ENCODE results near the gene KLF15.

KLF15 gene

DNA sequence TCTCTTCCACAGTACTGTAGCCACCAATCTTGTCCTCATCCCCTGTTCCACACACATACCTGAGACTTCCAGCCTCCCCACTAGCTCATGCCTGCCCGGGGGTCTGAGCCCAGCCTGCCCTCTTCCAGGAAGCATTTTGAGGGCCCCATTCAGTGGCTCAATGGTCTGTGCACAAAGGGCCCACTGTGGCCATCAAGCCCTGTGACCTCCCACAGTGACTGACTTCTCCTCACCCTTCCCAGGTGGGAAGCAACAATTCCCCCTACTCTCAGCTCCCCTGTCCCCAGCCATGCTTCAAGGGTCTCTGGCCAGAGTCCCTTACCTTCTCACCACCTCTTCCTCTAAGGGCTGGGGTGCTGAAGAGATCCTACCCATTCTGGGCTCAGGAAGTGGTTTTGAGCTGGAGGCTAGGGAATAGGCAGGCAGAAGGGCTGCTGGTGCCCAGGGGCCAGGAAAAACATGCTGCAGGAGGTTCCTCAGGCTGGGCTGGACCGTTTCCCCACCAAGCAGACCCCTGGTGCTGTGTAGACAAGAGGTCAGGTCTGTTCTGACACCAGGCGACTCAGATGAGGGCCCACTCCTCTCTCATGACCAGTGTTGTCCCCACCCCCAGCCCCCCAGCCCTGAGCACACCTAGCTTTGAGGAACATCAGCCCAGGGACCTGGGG, 3.0 kb upstream of the KLF15 start:
- no peak for FAIRE-seq

GRCh38 chr3:126358816-126359181, 1.6 kb upstream of the KLF15 start:
- no peak for FAIRE-seq

- no peak for FAIRE-seq
These were observed 1.0 kb upstream of the KLF15 start for GRCh38 chr3:126358038-126358815.

GRCh38 chr3:126356373-126357264, 589 bp downstream of the KLF15 start:
- no peak for FAIRE-seq

DNA sequence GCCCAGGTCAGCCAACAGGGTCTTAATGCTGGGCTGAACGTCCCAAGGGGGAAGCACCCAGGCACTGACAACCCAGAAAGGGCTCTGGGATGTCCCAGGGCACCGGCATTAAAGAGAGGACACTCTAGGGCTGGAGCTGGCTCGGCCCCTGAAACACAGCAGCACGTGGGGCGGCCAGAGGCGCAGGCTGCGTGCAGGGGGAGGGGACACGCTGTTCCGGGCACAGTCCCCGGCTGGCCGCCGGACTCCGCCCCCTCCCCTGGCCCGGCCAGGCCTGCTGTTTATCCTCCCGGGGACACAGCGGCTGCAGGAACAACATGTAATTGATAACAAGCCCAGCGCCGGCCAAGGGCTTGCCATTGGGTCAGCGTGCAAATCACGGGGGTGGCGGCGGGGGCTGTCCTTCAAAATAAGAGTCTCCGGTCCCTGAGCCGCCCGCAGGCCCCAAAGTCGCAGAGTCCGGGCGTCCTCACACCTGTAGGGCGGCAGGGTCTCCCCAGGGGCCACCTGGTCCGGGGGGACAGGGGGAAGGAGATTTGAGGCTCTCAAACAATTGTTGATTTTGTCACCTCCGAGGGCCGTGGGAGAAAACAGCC, 1.3 kb downstream of the KLF15 start:
- no peak for FAIRE-seq

- no peak for FAIRE-seq
These were observed 2.0 kb downstream of the KLF15 start for GRCh38 chr3:126355251-126355650.

DNA sequence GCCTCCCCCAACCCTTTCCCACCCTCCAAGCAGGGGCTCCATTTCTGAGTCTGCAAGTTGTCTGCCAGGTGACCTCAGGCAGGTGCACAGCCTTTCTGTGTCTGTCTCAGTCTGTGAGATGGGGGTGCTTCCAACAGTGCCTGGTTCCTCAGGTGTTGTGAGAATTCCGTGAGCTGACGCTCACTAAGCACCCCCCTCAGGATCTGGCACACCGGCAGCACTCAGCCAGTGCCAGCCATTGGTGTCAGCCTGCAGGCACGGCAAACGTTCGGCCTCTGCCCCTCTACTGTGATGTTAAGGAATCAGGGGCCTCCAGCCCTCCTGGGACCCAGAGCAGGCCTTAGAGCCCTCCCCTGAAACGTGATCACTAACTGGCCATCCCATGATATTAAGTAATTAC, 2.4 kb downstream of the KLF15 start:
- FAIRE-seq, result no peak

DNA sequence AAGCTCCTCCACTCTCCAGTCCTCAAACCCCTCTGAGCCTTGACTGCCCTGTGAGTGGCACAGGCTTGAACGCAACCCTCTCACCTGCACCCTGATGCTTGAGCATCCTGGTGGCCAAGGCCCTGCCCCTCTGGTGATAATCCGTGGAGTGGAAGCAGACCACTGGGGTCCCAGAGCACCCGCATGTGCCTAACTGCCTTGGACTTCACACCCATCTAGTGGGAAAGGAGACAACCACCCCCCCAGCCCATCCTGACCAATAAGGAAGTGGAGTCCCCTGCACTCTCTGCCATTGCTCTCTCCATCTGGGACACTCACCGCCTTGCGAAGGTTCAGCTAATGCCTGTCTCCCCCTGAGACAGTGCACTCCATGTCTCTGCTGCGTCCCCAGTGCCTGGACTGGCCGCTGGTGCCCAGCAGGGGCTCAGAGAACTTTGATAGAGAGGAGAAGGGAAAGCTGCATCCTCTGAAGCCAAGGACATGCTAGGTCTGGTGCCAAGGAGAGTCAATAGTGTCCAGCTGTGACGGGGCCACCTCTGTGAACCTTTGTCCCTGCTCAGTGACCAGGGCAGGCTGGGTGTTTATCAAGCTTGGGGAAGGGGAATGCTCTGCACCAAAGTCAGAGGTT, 3.4 kb downstream of the KLF15 start:
- FAIRE-seq, result no peak

- FAIRE-seq, result no peak
These were observed 4.4 kb downstream of the KLF15 start for GRCh38 chr3:126352476-126353454.

DNA sequence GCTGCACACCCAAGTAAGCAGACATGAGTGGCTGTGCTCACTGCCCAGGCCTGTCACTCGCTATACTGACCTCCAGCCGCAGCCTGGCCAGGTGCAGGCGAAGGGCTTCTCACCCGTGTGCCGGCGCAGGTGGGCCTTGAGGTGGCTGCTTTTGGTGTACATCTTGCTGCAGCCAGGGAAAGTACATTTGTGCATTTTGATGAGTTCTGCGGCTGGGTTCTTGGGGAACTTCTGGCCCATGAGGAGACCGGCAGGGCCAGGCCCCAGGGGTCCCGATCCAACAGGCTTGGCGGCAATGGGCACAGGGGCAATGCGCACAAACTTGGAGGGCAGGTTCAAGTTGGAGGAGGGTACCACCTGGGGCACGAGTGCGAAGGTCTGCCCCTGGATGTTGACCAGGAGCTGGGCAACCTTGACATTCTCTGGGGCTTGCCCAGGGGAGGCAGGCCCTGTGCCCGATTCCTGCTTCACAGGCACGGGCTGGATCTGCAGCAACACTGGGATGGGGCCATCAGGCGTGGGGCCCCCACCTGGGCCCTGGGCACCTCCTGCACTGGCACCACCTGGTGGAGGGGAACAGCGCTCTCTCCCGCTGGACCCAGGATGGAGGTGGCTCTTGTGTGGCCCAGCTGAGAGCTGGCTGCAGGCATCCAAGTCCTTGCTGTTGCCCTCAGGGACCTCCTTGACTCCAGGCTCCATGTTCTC, 5.3 kb downstream of the KLF15 start:
- FAIRE-seq, result no peak

GRCh38 chr3:126351086-126351770, 6.0 kb downstream of the KLF15 start:
- FAIRE-seq, result no peak

GRCh38 chr3:126350502-126351085, 6.6 kb downstream of the KLF15 start:
- no peak for FAIRE-seq

DNA sequence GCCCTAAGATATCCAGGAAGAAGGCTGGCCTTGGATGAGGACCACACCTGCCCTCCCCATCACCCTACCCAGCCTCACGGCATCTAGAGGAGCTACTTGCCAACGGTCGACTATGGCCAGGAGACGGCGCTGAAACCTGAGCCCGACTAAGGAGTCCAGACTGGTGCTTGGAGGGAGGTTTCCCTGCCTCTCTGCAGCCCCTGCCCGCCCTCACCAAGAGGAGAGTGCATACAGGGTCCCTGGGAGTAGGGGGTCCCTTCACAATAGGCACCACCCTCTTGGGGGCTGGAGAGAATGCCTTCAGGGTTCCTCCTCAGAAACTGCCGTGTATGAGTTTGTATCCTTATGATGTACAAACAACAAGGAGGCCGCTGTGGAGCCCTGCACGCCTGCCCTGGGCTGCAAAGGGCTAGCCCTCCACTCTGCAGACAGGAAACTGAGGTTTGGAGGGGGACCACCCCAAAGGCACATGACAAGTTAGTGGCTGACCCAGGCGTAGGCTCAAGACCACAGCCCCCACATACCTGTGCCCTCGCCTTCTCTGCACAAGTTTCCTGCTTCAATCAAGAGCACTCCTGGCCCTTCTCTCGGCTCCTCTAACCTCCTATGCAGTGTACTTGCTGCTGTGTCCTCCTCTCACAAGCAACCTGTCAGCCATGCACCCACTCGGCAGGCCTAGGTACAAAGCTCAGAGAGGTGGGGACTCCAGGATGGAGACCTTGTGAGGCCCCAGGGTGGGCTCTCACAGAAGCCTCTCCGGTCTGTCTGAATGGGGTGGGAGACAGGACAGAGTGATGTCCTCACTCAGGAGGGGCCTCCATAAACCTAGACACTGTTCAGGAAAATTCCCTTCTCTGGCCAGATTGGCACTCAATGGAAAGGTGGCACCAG, 7.4 kb downstream of the KLF15 start:
- no peak for FAIRE-seq

GRCh38 chr3:126349071-126349470, 8.1 kb downstream of the KLF15 start:
- no peak for FAIRE-seq

DNA sequence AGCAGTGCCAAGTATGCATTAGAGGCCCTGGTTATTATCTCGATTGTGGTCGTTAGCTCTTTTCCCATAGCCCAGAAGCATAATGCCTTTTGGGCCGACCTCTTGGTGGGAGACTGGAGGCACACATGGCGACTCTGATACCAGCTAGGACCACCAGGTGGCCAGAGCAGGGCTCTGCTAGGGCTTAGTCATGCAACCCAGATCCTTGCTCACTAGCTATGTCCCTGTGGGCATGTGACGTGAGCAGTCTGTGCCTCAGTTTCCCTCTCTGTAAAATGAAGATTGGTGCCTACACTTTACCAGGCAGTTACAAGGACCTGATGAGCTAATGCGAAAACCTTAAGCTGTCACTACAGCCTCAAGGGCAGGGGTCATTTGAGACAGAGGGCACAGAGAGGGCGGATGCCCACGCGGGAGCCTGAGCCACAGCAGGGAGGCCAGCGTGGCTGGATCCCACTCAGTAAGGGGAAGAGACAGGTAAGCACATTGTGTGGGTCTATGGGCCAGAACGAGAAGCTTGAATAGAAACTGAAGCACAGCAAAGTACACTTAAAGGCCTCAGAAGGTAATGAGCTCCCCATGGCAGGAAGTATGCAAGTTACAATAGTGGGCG, 8.8 kb downstream of the KLF15 start:
- no peak for FAIRE-seq

GRCh38 chr3:126347543-126348161, 9.6 kb downstream of the KLF15 start:
- FAIRE-seq, result no peak

DNA sequence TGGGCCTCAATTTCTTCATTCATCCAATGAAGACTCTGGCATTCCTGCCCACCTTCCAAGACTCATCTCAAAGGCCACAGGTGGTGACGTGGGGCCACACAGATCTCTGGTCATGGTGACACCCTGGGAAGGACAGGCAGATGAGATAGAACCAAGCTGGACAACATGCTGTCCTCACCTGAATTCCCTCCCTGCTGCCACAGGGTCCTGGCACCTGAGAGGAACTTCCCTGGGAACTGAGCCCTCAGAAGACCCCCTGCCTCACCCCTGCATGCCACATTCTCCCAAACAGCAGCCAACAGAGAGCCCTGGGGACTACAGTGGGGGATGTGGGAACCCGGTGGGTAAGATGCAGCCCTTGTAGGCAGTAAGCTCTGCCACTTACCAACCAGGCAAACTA, 10.7 kb downstream of the KLF15 start:
- no peak for FAIRE-seq
